K562 (cell line): Measurements from ENCODE around the gene NEURL1. TPM values are rescaled to one million over a fixed set of nuclear protein-coding genes. Genes with fewer than 3 reads are reported as not detected.

Experiments used
- ELF2 ChIP-seq: fragments of 250-450 bp; sonication (Bioruptor Pico); IDR thresholded peaks from 2 replicates; pipeline ENCODE4 v1.5.0; 2021; ENCODE audit warnings: mild to moderate bottlenecking
- GTF2E2 ChIP-seq: fragments of 200-800 bp; sonication (Bioruptor generic); IDR thresholded peaks from 2 replicates; pipeline ENCODE4 v1.6.1; 2016; ENCODE audit warnings: missing genetic modification characterization, missing compliant biosample characterization
- KDM1A ChIP-seq, 2 experiments: fragments of 450-650 bp; IDR thresholded peaks; 2 replicates each; pipeline ENCODE4 v1.6.1; 2016; ENCODE audit warnings: mild to moderate bottlenecking in 2 of 2
- MAZ ChIP-seq, 2 experiments: fragments of 450-650 bp in 1 of 2; sonication (generic) in 1 of 2; formaldehyde crosslinking; IDR thresholded peaks in 1 of 2; conservative IDR thresholded peaks in 1 of 2; 2 replicates each; pipeline versions ENCODE4 v1.4.0 to v1.5.0; 2020; ENCODE audit warnings: mild to moderate bottlenecking in 1 of 2, missing genetic modification reagents in 1 of 2
- NR0B1 ChIP-seq: fragments of 450-650 bp; IDR thresholded peaks from one replicate; pipeline ENCODE4 v1.6.1; 2018; ENCODE audit warnings: mild to moderate bottlenecking, moderate library complexity; ENCODE audit not compliant: partially characterized antibody
- OTX1 ChIP-seq: fragments of 450-650 bp; formaldehyde crosslinking; IDR thresholded peaks from 2 replicates; pipeline ENCODE4 v1.4.0; 2022; ENCODE audit warnings: mild to moderate bottlenecking
- POLR2AphosphoS5 ChIP-seq: IDR thresholded peaks from 2 replicates; pipeline ENCODE4 v1.6.1; 2011; ENCODE audit warnings: mild to moderate bottlenecking, low read depth, low read length, moderate library complexity; ENCODE audit not compliant: control insufficient read depth, insufficient read depth
- RFX7 ChIP-seq: fragments of 250-450 bp; sonication (Bioruptor Pico); IDR thresholded peaks from 2 replicates; pipeline ENCODE4 v1.5.1; 2021; ENCODE audit warnings: mild to moderate bottlenecking
- SUPT5H ChIP-seq: fragments of 450-650 bp; IDR thresholded peaks from 2 replicates; pipeline ENCODE4 v1.6.1; 2016
- ZBTB5 ChIP-seq: fragments of 450-650 bp; IDR thresholded peaks from 2 replicates; pipeline ENCODE4 v1.6.1; 2017; ENCODE audit warnings: antibody characterized with exemption
- ZNF407 ChIP-seq: fragments of 450-650 bp; IDR thresholded peaks from 2 replicates; pipeline ENCODE4 v1.6.1; 2016; ENCODE audit warnings: low read depth
- ZNF589 ChIP-seq: fragments of 200-800 bp; sonication (Bioruptor generic); IDR thresholded peaks from 2 replicates; pipeline ENCODE4 v1.6.1; 2016; ENCODE audit warnings: low read depth, missing genetic modification characterization, missing compliant biosample characterization
- ZNF740 ChIP-seq, 3 experiments: fragments of 200-800 bp in 1 of 3; sonication (Bioruptor generic) in 1 of 3; sonication (generic) in 1 of 3; formaldehyde crosslinking in 1 of 3; IDR thresholded peaks; 2 replicates each; pipeline versions ENCODE4 v1.6.1 to v1.8.0; 2016 to 2022; ENCODE audit warnings: mild to moderate bottlenecking in 2 of 3, missing compliant biosample characterization in 2 of 3, missing genetic modification characterization in 2 of 3, missing genetic modification reagents in 1 of 3
- polyA plus RNA-seq, 8 experiments: library from polyadenylated mRNA; depleted of rRNA in 4 of 8; stranded (reverse) in 5 of 8; unstranded in 3 of 8; fragments of >200 nt; fragmentation: Nextera tagmentation in 2 of 8; fragmentation: Illumina TruSeq in 1 of 8; extraction: Ambion mirVana in 2 of 8; extraction: Trizol in 1 of 8; gene quantifications; 2 replicates each; pipeline versions ENCODE4 v1.2.1 to v1.2.3, GENCODE V29; 2011 to 2014; ENCODE audit warnings: inconsistent platforms in 1 of 8, missing spikeins in 1 of 8
- total RNA-seq, 7 experiments: library from RNA; depleted of rRNA in 6 of 7; stranded (reverse); fragments of >200 nt in 6 of 7; fragmentation: Illumina TruSeq in 2 of 7; extraction: Trizol in 2 of 7; gene quantifications; 2 replicates each; pipeline versions ENCODE4 v1.2.1 to v1.2.3, GENCODE V29; 2011 to 2021; ENCODE audit warnings: low replicate concordance in 1 of 7

NEURL1 gene
- total and polyA plus RNA-seq, 9 of the 15 experiments (the other 6 are each of a cell fraction or from before 2014, with no cell fraction given) = 0.01 to 0.45 (median 0.16) TPM; not detected in 5

- TF ChIP-seq NR0B1 = no peak
- no peak for TF ChIP-seq SUPT5H
- TF ChIP-seq POLR2AphosphoS5 = peak; percentile 97
- no peak for TF ChIP-seq ELF2
- no peak for TF ChIP-seq OTX1 (CRISPR knock-in tag)
- TF ChIP-seq RFX7 = no peak
- no peak for TF ChIP-seq ZBTB5
- TF ChIP-seq ZNF589 = peak; percentile 84; the same call in 1 of the 2 replicates
- peak in 1 of 2 experiments; percentile 94; a peak in 2 of 4 replicates for TF ChIP-seq MAZ (CRISPR knock-in tag; conservative IDR thresholded peaks at IDR 0.05 in 1 of 2, IDR thresholded peaks at IDR 0.05 in 1 of 2)
- peak; percentile 78 to 84 for TF ChIP-seq KDM1A (IDR thresholded peaks at IDR 0.05)
- TF ChIP-seq ZNF407 = no peak
- no peak for TF ChIP-seq ZNF740 (CRISPR knock-in tag; IDR thresholded peaks at IDR 0.05)
- peak in 1 of 2 experiments; percentile 36; a peak in 2 of 4 replicates for TF ChIP-seq ZNF740 (tag; IDR thresholded peaks at IDR 0.05)
- TF ChIP-seq GTF2E2 = no peak
Observed at GRCh38 chr10:103618575-103619423, 125.3 kb downstream of the NEURL1 start (continued).
